ENCODE data around the gene KRTAP1-1.

Gene KRTAP1-1

GRCh38 chr17:40992666-40993065, 48.6 kb downstream of the KRTAP1-1 start:
- DNase-seq (ENCODE audit: low read depth): no peak
- H3K4me3 ChIP-seq (ENCODE audit: low read depth, low read length): no peak overlapping the region

All from skeletal muscle cell (primary cell).